Fibroblast of pulmonary artery (primary cell): Measurements from ENCODE around the gene MCOLN2.

Experiments
- DNase-seq: peaks from one replicate; pipeline ENCODE4 v3.0.0-alpha.2; 2010; ENCODE audit warnings: low read depth
- H3K4me3 ChIP-seq: replicated peaks from 2 replicates; pipeline ENCODE4 v1.5.1; 2011; ENCODE audit warnings: low read depth, mild to moderate bottlenecking, control low read depth, low read length, moderate library complexity
- CTCF ChIP-seq: IDR thresholded peaks from 2 replicates; pipeline ENCODE4 v1.5.1; 2011; ENCODE audit warnings: mild to moderate bottlenecking, control low read depth, low read length, inconsistent platforms; ENCODE audit errors: missing control alignments

The MCOLN2 gene

DNA sequence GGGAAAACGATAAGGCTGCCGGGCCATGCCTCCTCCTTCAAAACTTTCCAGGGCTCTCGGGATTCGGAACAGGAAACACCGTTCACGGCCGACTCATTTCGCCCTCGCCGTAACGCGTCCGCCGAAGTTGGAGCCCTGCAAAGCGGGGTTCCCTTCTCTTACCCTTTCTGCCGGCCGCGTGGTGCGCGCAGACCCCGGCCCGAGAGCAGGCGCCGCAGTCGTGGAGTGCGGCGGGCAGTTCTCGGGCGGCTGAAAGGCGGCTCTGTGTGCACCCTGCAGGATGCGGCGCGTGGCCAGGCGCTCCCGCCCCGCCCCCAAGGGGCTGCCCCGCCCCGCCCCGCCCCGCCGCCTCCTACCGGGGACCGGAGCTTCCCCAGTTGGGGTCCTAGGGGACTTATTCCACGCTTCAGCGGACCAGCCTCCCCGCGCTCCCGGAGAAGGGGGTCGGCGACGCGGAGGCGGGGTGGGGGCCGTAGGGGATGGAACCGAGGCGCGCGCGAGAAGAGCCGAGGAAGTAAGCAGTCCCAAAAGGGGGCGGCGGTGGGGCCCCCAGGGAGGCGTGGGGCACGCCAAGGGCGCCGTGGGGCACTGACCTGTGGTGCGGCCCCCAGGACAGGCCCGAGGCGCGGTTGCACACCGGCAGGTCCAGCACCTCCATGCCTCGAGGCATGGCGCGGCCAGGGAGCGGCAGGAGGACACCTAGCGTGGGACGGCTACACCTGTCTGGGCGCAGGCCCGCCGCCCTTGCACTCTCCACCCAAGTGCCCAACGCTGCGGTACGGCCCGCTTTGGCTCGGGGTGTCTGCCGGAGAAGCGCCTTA lies at the start of gene MCOLN2:
Gene MCOLN2 (minus strand): TSS at position 268 of the 821 bp plus-strand sequence. CDS start 241 bp downstream, at position 27.
- H3K4me3 ChIP-seq, result peak within 1 kb of the TSS; percentile 50
- no peak for TF ChIP-seq CTCF
- DNase-seq, result peak; percentile 10

DNA sequence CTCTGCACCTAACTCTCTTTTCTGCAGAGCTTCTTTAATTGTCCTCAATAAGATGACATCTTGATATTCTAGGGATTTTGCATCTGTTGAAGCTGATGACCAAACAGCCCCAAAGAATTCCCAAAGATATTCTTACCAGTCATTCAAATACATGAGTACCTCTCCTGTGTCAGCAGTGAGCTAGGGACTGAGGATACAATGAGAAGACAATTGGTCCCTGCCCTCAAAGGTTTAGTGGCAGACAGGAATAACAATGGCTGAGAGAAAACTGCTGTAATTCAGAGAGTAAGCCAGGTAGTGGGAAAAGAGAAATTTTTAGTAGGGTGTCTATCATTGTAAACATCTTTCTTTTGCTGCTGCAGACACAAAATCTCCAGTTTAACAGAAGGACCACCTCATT lies 45.5 kb upstream of the MCOLN2 start:
- no peak for DNase-seq
- TF ChIP-seq CTCF, result no peak

DNA sequence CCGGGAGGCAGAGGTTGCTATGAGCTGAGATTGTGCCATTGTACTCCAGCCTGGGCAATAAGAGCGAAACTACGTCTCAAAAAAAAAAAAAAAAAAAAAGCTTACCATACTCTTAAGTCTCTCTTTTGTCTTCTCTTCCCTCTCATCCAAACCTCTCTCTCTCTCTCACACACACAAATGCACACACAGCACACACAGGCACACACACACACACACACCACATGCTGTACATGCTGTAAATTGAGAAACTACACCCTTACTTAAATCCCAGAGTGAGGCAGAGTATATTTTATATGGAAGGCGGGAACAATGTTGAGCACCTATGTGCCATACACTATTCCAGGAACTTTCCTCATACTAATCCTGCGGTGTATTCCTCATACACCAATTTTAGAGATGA lies 44.9 kb upstream of the MCOLN2 start:
- TF ChIP-seq CTCF, result no peak
- DNase-seq, result no peak
- no peak overlapping the region for H3K4me3 ChIP-seq

More for the DNA sequence above, 45.5 kb upstream of the MCOLN2 start:
- no peak overlapping the region for H3K4me3 ChIP-seq

- no peak overlapping the region for H3K4me3 ChIP-seq
- no peak for DNase-seq
- no peak for TF ChIP-seq CTCF
Measured at GRCh38 chr1:85033221-85033620, 36.3 kb upstream of the MCOLN2 start.

DNA sequence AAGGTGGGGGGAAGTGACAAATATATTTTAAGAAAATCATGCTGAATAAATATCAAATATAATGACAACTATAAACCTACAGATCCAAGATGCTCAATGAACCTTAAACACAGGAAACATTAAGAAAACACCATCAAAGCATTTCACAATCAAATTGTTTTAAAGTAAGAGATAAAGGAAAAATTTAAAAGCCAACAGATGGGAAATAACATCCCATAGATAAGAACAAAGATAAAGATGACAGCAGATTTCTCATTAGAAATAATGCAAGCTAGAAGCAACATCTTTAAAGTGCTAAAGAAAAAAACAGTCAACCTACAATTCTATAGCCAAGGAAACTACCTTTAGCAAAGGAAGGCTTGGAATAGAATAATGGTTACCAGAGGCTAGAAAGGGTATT lies 33.6 kb upstream of the MCOLN2 start:
- DNase-seq, result no peak
- H3K4me3 ChIP-seq, result no peak overlapping the region
- no peak for TF ChIP-seq CTCF

GRCh38 chr1:85028151-85028550 lies 31.2 kb upstream of the MCOLN2 start:
- H3K4me3 ChIP-seq, result no peak overlapping the region
- TF ChIP-seq CTCF, result no peak
- no peak for DNase-seq
